Stimulated activated CD4-positive, alpha-beta T cell treated with anti-CD3 and anti-CD28 coated beads, TNF-alpha, amount 100 ng/mL, for 24 hours (primary cell): ENCODE data around the gene RHBG.

Experiments
- DNase-seq, 3 experiments: peaks; one replicate each; pipeline ENCODE4 v3.0.0-alpha.2; 2020; ENCODE audit warnings: low read depth in 3 of 3

RHBG gene

DNA sequence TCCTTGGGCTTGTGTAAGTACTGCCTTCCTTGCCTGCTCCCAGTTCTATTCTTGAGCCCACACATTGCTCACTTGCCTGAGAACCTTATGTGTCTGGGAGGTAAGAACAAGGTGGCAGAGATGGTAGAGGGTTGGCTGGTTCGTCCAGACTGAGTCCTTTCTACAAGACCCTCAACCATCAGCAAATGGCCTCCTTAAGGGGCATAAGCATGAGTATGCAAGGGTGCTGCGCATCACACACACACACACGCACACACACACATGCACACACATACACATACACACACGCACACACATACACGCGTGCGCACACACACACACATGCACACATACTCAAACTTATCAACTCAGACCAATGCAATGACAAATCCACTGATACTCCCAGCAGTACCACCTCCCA is 56.9 kb downstream of the RHBG start:
- no peak for DNase-seq

GRCh38 chr1:156427957-156428356 is 58.9 kb downstream of the RHBG start:
- DNase-seq, result no peak

GRCh38 chr1:156428746-156429288 is 59.8 kb downstream of the RHBG start:
- DNase-seq, result no peak

DNA sequence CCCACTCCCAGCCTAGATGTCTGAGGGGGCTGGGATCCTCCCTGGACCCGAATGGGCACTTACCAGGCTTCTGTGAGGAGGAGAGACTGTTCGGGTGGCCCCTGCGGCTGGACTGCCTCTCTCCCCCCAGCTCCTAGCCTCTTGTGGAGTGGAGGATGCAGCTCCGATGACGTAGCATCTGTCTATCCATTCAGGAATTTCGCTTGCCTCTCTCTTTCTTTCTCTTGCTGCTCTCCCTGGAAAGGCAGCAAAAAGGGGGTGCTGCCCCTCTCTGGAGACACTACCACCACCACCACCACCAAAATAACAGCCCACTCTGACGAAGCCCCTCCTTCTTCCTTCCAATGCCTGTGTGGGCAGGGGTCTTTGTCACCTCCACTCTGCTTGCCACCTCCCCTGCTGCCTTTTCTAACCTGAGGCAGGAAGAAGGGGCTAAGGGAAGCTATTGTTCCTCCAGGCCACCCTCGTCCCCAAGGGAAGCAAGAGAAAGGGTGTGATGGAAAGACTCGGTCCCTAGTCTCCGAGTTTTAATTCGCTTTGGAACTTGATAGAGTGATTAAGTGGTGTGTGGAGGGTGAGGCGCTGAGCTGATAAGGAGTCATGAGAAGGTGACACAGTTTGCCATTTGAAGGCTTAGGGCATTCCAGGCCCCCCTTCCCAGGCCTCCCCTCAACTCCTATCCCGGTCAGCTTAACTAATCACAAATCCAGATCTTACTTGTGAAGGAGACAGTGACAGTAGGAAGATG is 60.5 kb downstream of the RHBG start:
- no peak for DNase-seq

GRCh38 chr1:156430303-156430702 is 61.3 kb downstream of the RHBG start:
- no peak for DNase-seq

GRCh38 chr1:156430866-156431265 is 61.9 kb downstream of the RHBG start:
- no peak for DNase-seq

DNA sequence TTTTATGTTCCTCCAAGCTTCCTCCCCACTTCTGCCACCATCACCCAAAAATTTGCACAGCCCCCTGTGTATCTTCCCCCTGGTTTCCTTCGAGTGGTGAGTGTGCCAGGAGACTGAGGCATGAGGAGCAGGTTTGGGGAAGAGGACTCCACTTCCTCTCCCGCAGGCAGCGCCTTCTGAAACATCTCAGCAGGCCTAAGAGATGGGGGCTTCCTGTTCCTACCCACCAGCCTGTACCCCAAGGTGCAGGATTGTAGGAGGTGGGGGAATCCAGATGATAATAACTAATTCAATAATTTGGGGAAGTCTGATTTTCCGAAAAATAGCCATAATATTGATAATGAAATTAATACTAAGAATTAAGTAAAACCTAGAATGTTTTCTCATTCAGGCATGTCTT is 62.4 kb downstream of the RHBG start:
- no peak for DNase-seq

DNA sequence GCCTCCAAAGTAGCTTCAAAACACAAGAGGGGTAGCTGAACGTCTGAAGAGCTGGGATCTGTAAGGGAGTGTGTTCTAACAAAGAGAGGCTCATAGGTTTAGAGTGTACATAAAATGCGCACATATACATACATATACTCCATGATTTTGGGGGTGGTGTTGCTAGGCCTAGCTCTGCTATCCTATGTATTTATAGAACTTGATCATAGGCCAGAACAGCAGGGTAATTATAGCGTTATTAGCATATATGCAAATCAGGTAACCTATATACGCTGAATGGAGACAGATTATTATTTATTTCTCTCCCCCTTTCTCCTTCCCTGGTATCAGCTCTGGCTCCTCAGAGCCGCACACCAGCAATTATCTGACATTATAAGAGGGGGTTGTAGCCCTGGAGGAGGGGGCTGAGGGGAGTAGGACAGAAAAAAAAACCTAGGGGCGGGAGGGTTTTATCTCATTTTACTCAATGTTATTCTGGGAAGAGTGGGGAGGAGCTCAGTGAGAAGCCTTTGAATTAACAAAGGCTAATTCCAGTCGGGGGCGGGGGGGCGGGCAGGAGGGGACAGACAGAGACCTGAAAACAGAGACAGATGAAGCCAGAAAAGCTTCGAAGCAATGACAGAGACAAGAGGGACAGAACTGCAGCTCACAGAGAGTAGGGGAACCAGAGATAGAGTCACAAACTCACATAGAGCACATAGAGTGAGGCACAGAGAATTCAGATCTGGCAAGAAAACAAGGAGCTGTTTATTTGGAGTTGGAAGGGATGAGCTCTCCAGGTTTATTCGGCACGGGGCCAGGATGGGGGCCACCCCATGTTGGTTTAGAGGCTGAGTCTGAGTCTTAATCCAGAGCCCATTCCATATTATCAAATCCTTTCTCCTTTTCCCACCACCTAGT is 63.0 kb downstream of the RHBG start:
- no peak for DNase-seq

DNA sequence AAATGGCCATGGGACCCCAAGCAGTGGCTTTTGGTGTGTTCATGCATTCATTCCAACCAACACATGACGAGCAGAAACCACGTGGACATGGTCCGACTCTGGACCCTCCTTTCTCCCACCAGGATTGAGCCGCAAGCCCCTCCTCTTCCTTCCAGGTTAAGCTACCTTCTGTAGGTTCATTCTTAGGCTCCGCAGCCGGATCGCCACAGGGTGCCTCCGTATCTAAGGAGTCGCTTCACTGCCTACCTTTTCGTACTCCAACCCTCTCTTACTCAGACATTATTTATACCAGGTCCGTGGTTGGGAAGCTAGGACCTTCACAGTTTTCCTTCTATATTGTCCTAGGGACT is 63.6 kb downstream of the RHBG start:
- no peak for DNase-seq

DNA sequence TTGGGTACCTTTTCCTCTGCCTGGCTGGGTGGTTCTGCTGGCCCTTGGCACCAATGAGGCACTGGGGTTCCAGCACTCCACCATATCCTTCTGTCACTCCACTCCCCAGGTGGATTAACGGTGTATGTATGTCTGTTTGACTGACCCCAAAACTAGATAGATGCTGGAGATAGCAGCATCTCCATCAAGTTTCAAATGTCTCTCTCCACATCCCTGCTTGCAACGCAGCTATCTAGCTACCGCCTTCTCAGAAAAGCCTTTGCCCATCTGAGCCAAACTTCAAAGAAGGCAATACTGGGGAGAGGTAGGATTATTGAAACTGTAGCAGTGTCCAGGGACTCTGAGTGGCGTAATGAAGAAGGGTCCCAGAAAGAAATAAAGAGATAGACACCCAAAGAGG is 64.0 kb downstream of the RHBG start:
- no peak for DNase-seq

DNA sequence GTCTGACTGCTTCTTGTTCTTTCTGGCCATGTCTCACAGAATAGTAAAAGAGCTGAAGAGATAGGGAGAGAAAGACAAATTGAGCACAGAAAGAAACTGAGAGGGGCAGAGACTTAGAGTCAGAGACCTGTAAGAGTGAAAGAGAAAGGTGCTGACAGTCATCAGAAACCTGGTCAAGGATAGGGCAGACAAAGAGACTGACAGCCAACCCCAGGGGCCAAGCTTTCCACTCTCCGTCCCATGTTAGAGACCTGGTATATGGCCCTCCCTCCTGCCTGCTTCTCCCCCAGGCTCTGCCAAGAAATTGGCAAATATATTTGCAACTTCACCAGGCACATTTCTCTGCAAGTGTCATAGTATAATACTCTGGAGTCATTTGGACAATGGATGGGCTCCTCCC is 64.6 kb downstream of the RHBG start:
- DNase-seq, result no peak
